Thyroid gland (tissue), 4 donors: ENCODE measurements around the gene IQGAP1. TPM values are rescaled to one million over a fixed set of nuclear protein-coding genes. Genes with fewer than 3 reads are reported as not detected.

Source experiments
- DNase-seq, 2 donors: peaks; one replicate each; pipeline ENCODE4 v3.0.0-alpha.2; 2019
- H3K27ac ChIP-seq, 3 donors: fragments of 200-600 bp; sonication (generic); 1 replicate in 2 of 3; 2 replicates in 1 of 3; pipeline ENCODE4 v1.5.1; 2016 to 2019; ENCODE audit warnings: mild to moderate bottlenecking in 1 of 3, moderate library complexity in 1 of 3
- H3K27me3 ChIP-seq: fragments of 200-600 bp; sonication (generic); one replicate; pipeline ENCODE4 v1.5.1; 2019
- H3K36me3 ChIP-seq, 2 donors: fragments of 200-600 bp; sonication (generic); one replicate each; pipeline ENCODE4 v1.5.1; 2016 to 2019
- H3K4me1 ChIP-seq, 2 donors: fragments of 200-600 bp; sonication (generic); one replicate each; pipeline ENCODE4 v1.5.1; 2017 to 2019
- H3K4me3 ChIP-seq, 3 donors: fragments of 200-600 bp; sonication (generic); replicated peaks in 1 of 3; 1 replicate in 2 of 3; 2 replicates in 1 of 3; pipeline ENCODE4 v1.5.1; 2016; ENCODE audit warnings: mild to moderate bottlenecking in 1 of 3
- H3K9me3 ChIP-seq: fragments of 200-600 bp; sonication (generic); one replicate; pipeline ENCODE4 v1.5.1; 2017
- CTCF ChIP-seq, 6 experiments: fragments of 200-600 bp in 3 of 6; fragments of 450-650 bp in 3 of 6; sonication (generic) in 3 of 6; IDR thresholded peaks; one replicate each; pipeline ENCODE4 v1.5.1; 2016 to 2019; ENCODE audit warnings: antibody characterized with exemption in 6 of 6, mild to moderate bottlenecking in 2 of 6, inconsistent platforms in 1 of 6, moderate library complexity in 1 of 6
- POLR2A ChIP-seq, 2 donors: fragments of 450-650 bp; IDR thresholded peaks; one replicate each; pipeline ENCODE4 v1.6.1; 2017; ENCODE audit warnings: antibody characterized with exemption in 2 of 2, mild to moderate bottlenecking in 2 of 2, moderate library complexity in 1 of 2
- WGBS, 2 donors: methylation state at CpG; one replicate each; pipeline ENCODE4 v1.1.5; 2017; 5-methylcytosine and 5-hydroxymethylcytosine counted together
- intact Hi-C: fragments of 100-400 bp; cut with DNase I; formaldehyde crosslinking; loops from one replicate; pipeline ENCODE4 v1.15.1; 2023
- total RNA-seq, 4 donors: library from RNA; depleted of rRNA; stranded (reverse); fragments of >200 nt; gene quantifications; one replicate each; pipeline ENCODE4 v1.2.3, GENCODE V29; 2016

IQGAP1 gene
- total RNA-seq, 4 donors from 2014 or later = 222 to 290 (median 247) TPM

- 84 to 88% methylated on average over 8 of the region's 8 CpGs for WGBS, 2 donors
- Histone ChIP-seq H3K4me3 (no peak overlapping the region), H3K9me3 (no peaks in the 10 kb centered on the region), H3K4me1 (peaks cover 13 to 21% of the 10 kb centered on the region in 2 donors), H3K36me3 (peaks cover 32 to 37% of the 10 kb centered on the region in 2 donors), H3K27me3 (no peaks in the 10 kb centered on the region), H3K27ac (peak overlapping the region in 1 of 3 donors; percentile 12)
- TF ChIP-seq POLR2A (IDR thresholded peaks at IDR 0.05) = no peak
- TF ChIP-seq CTCF (IDR thresholded peaks at IDR 0.05) = no peak
- intact Hi-C loops = loop anchor here (10.0 kb wide), 1 partner anchor 94 kb away; the partner anchor contains the start of gene IQGAP1
- DNase-seq = no peak
Measured at GRCh38 chr15:90478846-90479481, 90.9 kb downstream of the IQGAP1 start.

DNA sequence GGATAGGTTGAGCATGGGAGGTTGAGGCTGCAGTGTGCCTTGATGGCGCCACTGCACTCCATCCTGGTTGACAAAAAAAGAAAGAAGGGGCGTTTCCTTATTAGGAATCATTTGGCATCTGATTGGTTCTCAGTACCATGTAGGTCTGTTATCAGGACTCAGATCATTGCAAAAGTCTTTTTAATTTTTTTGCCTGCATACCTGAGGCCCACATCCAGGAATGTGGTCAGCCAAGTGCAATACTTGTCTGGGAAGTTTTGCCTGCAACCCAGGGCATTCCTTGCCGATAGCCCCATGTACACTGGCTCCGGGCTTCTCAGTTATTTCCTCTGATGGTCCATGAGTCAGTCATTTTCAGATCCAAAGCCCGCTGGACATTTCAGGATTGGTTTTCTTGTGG is 91.6 kb downstream of the IQGAP1 start:
- Histone ChIP-seq H3K4me1 (peaks cover 13 to 21% of the 10 kb centered on the region in 2 donors), H3K27me3 (no peaks in the 10 kb centered on the region), H3K4me3 (no peak overlapping the region), H3K27ac (peak overlapping the region in 2 of 3 donors; percentile 11 to 12), H3K9me3 (no peaks in the 10 kb centered on the region), H3K36me3 (peaks cover 32 to 38% of the 10 kb centered on the region in 2 donors)
- intact Hi-C loops = loop anchor here (5.0 to 10.0 kb wide), 2 partner anchors 95 to 157 kb away; partner anchors contain the start of gene IQGAP1
- peak; percentile 64 to 69 for DNase-seq
- TF ChIP-seq CTCF (IDR thresholded peaks at IDR 0.05) (no peak), POLR2A (IDR thresholded peaks at IDR 0.05) (no peak)
- WGBS, 2 donors = 72 to 81% methylated on average over 5 of the region's 5 CpGs

GRCh38 chr15:90481023-90481422 is 93.0 kb downstream of the IQGAP1 start:
- WGBS, 2 donors = 84 to 86% methylated on average over 3 of the region's 3 CpGs
- no peak for DNase-seq
- Histone ChIP-seq H3K9me3 (no peaks in the 10 kb centered on the region), H3K36me3 (peaks cover 39 to 48% of the 10 kb centered on the region in 2 donors), H3K4me3 (no peak overlapping the region), H3K4me1 (peaks cover 13 to 21% of the 10 kb centered on the region in 2 donors), H3K27ac (no peak overlapping the region), H3K27me3 (no peaks in the 10 kb centered on the region)
- intact Hi-C loops = loop anchor here (5.0 kb wide), 1 partner anchor 159 kb away; no protein-coding TSS in a partner anchor
- TF ChIP-seq CTCF (IDR thresholded peaks at IDR 0.05) = no peak

- Histone ChIP-seq H3K9me3 (no peaks in the 10 kb centered on the region), H3K4me1 (peaks cover 5 to 18% of the 10 kb centered on the region in 2 donors), H3K27ac (peak overlapping the region in 1 of 3 donors; percentile 5), H3K4me3 (no peak overlapping the region), H3K27me3 (no peaks in the 10 kb centered on the region), H3K36me3 (peaks cover 48 to 55% of the 10 kb centered on the region in 2 donors)
- 56 to 62% methylated on average over 7 of the region's 7 CpGs for WGBS, 2 donors
- intact Hi-C loops = loop anchor here (5.0 kb wide), 1 partner anchor 160 kb away; no protein-coding TSS in a partner anchor
- peak; percentile 31 to 96 (median 71) for TF ChIP-seq CTCF (IDR thresholded peaks at IDR 0.05)
- no peak for TF ChIP-seq POLR2A (IDR thresholded peaks at IDR 0.05)
- peak; percentile 39 to 59 for DNase-seq
Measured at GRCh38 chr15:90482124-90483011, 94.3 kb downstream of the IQGAP1 start.
